ENCODE results near the gene ADRA2B.

DNA sequence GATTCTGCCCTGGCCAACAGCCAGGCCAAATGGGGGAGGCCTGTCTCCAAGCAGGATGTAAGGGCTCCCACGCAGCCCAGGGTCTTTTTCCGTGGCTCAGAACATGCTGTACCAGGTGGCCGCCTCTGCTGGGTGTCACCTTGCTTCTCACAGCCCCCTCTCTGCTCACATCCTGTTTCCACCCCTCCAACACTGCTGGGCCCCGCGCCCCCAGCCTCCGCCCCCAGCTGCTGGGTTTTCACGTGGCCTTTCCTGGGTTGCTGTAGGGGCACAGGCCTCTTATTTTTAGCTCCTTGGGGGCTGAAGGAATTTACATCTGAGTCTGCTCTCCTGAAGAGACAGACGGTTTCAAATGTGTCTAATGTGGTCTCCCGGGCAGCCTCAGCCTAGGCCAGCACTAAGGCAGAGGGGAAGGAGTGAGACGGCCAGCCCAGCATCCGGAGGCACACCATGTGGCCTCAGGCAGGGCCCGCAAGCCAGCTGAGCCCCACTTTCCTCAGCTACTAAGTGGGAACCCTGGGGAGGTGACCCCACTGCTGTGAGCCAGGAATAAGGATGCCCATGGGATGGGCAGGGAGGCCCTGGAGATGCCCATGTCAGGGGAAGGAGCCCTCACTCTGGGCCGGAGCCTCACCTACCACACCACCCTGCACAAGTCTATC lies 47.5 kb upstream of the ADRA2B start:
- TF ChIP-seq, protein P1, sequence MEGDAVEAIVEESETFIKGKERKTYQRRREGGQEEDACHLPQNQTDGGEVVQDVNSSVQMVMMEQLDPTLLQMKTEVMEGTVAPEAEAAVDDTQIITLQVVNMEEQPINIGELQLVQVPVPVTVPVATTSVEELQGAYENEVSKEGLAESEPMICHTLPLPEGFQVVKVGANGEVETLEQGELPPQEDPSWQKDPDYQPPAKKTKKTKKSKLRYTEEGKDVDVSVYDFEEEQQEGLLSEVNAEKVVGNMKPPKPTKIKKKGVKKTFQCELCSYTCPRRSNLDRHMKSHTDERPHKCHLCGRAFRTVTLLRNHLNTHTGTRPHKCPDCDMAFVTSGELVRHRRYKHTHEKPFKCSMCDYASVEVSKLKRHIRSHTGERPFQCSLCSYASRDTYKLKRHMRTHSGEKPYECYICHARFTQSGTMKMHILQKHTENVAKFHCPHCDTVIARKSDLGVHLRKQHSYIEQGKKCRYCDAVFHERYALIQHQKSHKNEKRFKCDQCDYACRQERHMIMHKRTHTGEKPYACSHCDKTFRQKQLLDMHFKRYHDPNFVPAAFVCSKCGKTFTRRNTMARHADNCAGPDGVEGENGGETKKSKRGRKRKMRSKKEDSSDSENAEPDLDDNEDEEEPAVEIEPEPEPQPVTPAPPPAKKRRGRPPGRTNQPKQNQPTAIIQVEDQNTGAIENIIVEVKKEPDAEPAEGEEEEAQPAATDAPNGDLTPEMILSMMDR (IDR thresholded peaks at IDR 0.05), result no peak
- no peak for TF ChIP-seq EZH2 (IDR thresholded peaks at IDR 0.05; ENCODE audit: borderline replicate concordance, insufficient read depth, low read depth, low read length, poor library complexity, severe bottlenecking)
